ENCODE data around the gene DDX3X. TPM values are rescaled to one million over a fixed set of nuclear protein-coding genes. Genes with fewer than 3 reads are reported as not detected.

The DDX3X gene
- total and polyA plus RNA-seq, 2 of the 4 experiments (the other 2 are of a cell fraction) = 64.8 to 229 TPM

- TF ChIP-seq FOS (IDR thresholded peaks at IDR 0.05; ENCODE audit: low read depth, low read length) = no peak
- TF ChIP-seq USF2 (IDR thresholded peaks at IDR 0.05; ENCODE audit: low read depth, low read length) = no peak
- TF ChIP-seq RCOR1 (IDR thresholded peaks at IDR 0.05; ENCODE audit: insufficient replicate concordance, low read length) = no peak
- POLR2A ChIA-PET (ENCODE audit: unreplicated experiment) = no interaction called here
- H2BK15ac ChIP-seq (ENCODE audit: low read depth, low read length) = no peak overlapping the region
- no peak overlapping the region for H2BK120ac ChIP-seq (ENCODE audit: low read depth, low read length)
- no peak overlapping the region for H2AFZ ChIP-seq (replicated peaks; ENCODE audit: low read length, poor library complexity)
- no peak overlapping the region for H3K27ac ChIP-seq (ENCODE audit: insufficient read depth, low read length)
- no peaks in the 10 kb centered on the region for H3K36me3 ChIP-seq (ENCODE audit: control insufficient read depth, insufficient read depth, low read length)
- BruUV-seq (replicated peaks) = no TSS peak
- dilution Hi-C loops (cut with HindIII; ENCODE audit: low sequenced_read_pairs, unreplicated experiment) (no loop called here), in situ Hi-C loops (cut with MboI; ENCODE audit: low sequenced_read_pairs) (no loop called here), intact Hi-C loops (cut with micrococcal nuclease) (no loop called here)
- H3K9me3 ChIP-seq (ENCODE audit: control insufficient read depth, insufficient read depth, low read length) = no peaks in the 10 kb centered on the region
- H3K4me2 ChIP-seq (ENCODE audit: low read depth, low read length) = no peak overlapping the region
- H2BK5ac ChIP-seq (ENCODE audit: low read depth, low read length, poor library complexity, severe bottlenecking) = no peak overlapping the region
- no peak overlapping the region for H2BK20ac ChIP-seq (ENCODE audit: low read depth, low read length)
- no peak overlapping the region for H3K18ac ChIP-seq (ENCODE audit: low read depth, low read length)
- H4K91ac ChIP-seq (ENCODE audit: insufficient read depth, low read depth, low read length) = no peak overlapping the region
- H3K56ac ChIP-seq (ENCODE audit: extremely low read depth, insufficient read depth, low read length) = no peak overlapping the region
- no peak overlapping the region for H3K4ac ChIP-seq (ENCODE audit: low read depth, low read length)
- H3K9me1 ChIP-seq (ENCODE audit: insufficient read depth, low read length) = no peaks in the 10 kb centered on the region
- H2AK5ac ChIP-seq (ENCODE audit: low read depth, low read length) = no peak overlapping the region
- ATAC-seq (ENCODE audit: low read depth) = no peak
- DNase-seq = peak; percentile 18
- no CpG with 5 or more reads among the region's 1 CpG for WGBS, 2 experiments (ENCODE audit: extremely low coverage in 2 of 2, insufficient read length in 1 of 2)
- H3K14ac ChIP-seq (replicated peaks; ENCODE audit: low read depth, low read length) = no peak overlapping the region
- H2AK9ac ChIP-seq (replicated peaks; ENCODE audit: low read depth, low read length, poor library complexity) = no peak overlapping the region
- no peak overlapping the region for H3K4me3 ChIP-seq (ENCODE audit: insufficient read depth, low read depth, low read length)
- H3K79me1 ChIP-seq (ENCODE audit: low read depth in 1 of 2, low read length in 2 of 2) = no peaks in the 10 kb centered on the region
- H3K23ac ChIP-seq (ENCODE audit: low read depth, low read length) = no peak overlapping the region
- CTCF ChIA-PET = no interaction called here
- no peaks in the 10 kb centered on the region for H3K4me1 ChIP-seq (ENCODE audit: control insufficient read depth, insufficient read depth, low read length)
- peaks cover 9% of the 10 kb centered on the region for H3K27me3 ChIP-seq (ENCODE audit: control insufficient read depth, insufficient read depth, low read length)
- no peak overlapping the region for H3K9ac ChIP-seq (ENCODE audit: low read depth, low read length)
- H4K20me1 ChIP-seq (ENCODE audit: insufficient read depth, low read length) = no peaks in the 10 kb centered on the region
- no peak overlapping the region for H4K5ac ChIP-seq (ENCODE audit: low read depth, low read length)
- H4K8ac ChIP-seq (ENCODE audit: low read depth in 2 of 2, low read length in 2 of 2) = no peak overlapping the region
These were observed 72.2 kb downstream of the DDX3X start for GRCh38 chrX:41406201-41406600.

All from IMR-90 (cell line).